Ascending aorta (tissue), 2 donors: ENCODE data around the gene OLFML2B. TPM values are rescaled to one million over a fixed set of nuclear protein-coding genes. Genes with fewer than 3 reads are reported as not detected.

Experiments used
- DNase-seq, 2 donors: peaks; one replicate each; pipeline ENCODE4 v3.0.0-alpha.2; 2019; ENCODE audit warnings: low spot score in 2 of 2
- H3K27ac ChIP-seq, 2 donors: fragments of 200-600 bp; sonication (generic); one replicate each; pipeline ENCODE4 v1.5.1; 2016 to 2017; ENCODE audit warnings: mild to moderate bottlenecking in 1 of 2
- H3K27me3 ChIP-seq: fragments of 200-600 bp; sonication (generic); one replicate; pipeline ENCODE4 v1.5.1; 2017
- H3K36me3 ChIP-seq, 2 donors: fragments of 200-600 bp; sonication (generic); one replicate each; pipeline ENCODE4 v1.5.1; 2016
- H3K4me1 ChIP-seq, 2 donors: fragments of 200-600 bp; sonication (generic); one replicate each; pipeline ENCODE4 v1.5.1; 2016 to 2017; ENCODE audit warnings: mild to moderate bottlenecking in 1 of 2
- H3K4me3 ChIP-seq, 2 donors: fragments of 200-600 bp; sonication (generic); one replicate each; pipeline ENCODE4 v1.5.1; 2016 to 2017; ENCODE audit warnings: mild to moderate bottlenecking in 1 of 2
- H3K9me3 ChIP-seq, 2 donors: fragments of 200-600 bp; sonication (generic); one replicate each; pipeline ENCODE4 v1.5.1; 2016
- CTCF ChIP-seq, 3 experiments: fragments of 200-600 bp in 2 of 3; fragments of 450-650 bp in 1 of 3; sonication (generic) in 2 of 3; IDR thresholded peaks; one replicate each; pipeline ENCODE4 v1.5.1; 2016 to 2019; ENCODE audit warnings: antibody characterized with exemption in 3 of 3, mild to moderate bottlenecking in 1 of 3, moderate library complexity in 1 of 3
- intact Hi-C: fragments of 100-400 bp; cut with DNase I; formaldehyde crosslinking; loops from one replicate; pipeline ENCODE4 v1.15.1; 2023
- total RNA-seq: library from RNA; depleted of rRNA; stranded (reverse); fragments of >200 nt; gene quantifications from one replicate; pipeline ENCODE4 v1.1.0, GENCODE V29; 2016

Gene OLFML2B
- total RNA-seq, 1 donor from 2014 or later, result 79.7 TPM

GRCh38 chr1:161946071-161946987, 77.3 kb downstream of the OLFML2B start:
- no peak overlapping the region for H3K4me3 ChIP-seq
- no peaks in the 10 kb centered on the region for H3K9me3 ChIP-seq
- no peaks in the 10 kb centered on the region for H3K27me3 ChIP-seq
- no peak for TF ChIP-seq CTCF (IDR thresholded peaks at IDR 0.05)
- DNase-seq, result no peak
- H3K4me1 ChIP-seq, result no peaks in the 10 kb centered on the region
- no peaks in the 10 kb centered on the region for H3K36me3 ChIP-seq
- no peak overlapping the region for H3K27ac ChIP-seq
- intact Hi-C loops, result no loop called here

GRCh38 chr1:161945306-161946060, 78.2 kb downstream of the OLFML2B start:
- H3K27me3 ChIP-seq, result no peaks in the 10 kb centered on the region
- H3K4me1 ChIP-seq, result no peaks in the 10 kb centered on the region
- no peaks in the 10 kb centered on the region for H3K9me3 ChIP-seq
- intact Hi-C loops, result no loop called here
- no peaks in the 10 kb centered on the region for H3K36me3 ChIP-seq
- no peak overlapping the region for H3K27ac ChIP-seq
- H3K4me3 ChIP-seq, result no peak overlapping the region
- TF ChIP-seq CTCF (IDR thresholded peaks at IDR 0.05), result no peak
- DNase-seq, result no peak

GRCh38 chr1:161944381-161944780, 79.3 kb downstream of the OLFML2B start:
- Histone ChIP-seq H3K9me3 (no peaks in the 10 kb centered on the region), H3K36me3 (no peaks in the 10 kb centered on the region), H3K4me3 (no peak overlapping the region), H3K4me1 (no peaks in the 10 kb centered on the region), H3K27me3 (no peaks in the 10 kb centered on the region), H3K27ac (no peak overlapping the region)
- no peak for DNase-seq
- no peak for TF ChIP-seq CTCF (IDR thresholded peaks at IDR 0.05)
- intact Hi-C loops, result no loop called here

GRCh38 chr1:161943737-161944136, 79.9 kb downstream of the OLFML2B start:
- TF ChIP-seq CTCF (IDR thresholded peaks at IDR 0.05), result no peak
- Histone ChIP-seq H3K4me1 (no peaks in the 10 kb centered on the region), H3K4me3 (no peak overlapping the region), H3K27ac (no peak overlapping the region), H3K36me3 (no peaks in the 10 kb centered on the region), H3K27me3 (no peaks in the 10 kb centered on the region), H3K9me3 (no peaks in the 10 kb centered on the region)
- intact Hi-C loops, result no loop called here
- no peak for DNase-seq

GRCh38 chr1:161941726-161942436, 81.8 kb downstream of the OLFML2B start:
- Histone ChIP-seq H3K4me1 (no peaks in the 10 kb centered on the region), H3K27me3 (no peaks in the 10 kb centered on the region), H3K36me3 (no peaks in the 10 kb centered on the region), H3K4me3 (no peak overlapping the region), H3K9me3 (no peaks in the 10 kb centered on the region), H3K27ac (no peak overlapping the region)
- intact Hi-C loops, result no loop called here
- no peak for DNase-seq
- no peak for TF ChIP-seq CTCF (IDR thresholded peaks at IDR 0.05)
